ENCODE results near the gene UBE2O. TPM values are rescaled to one million over a fixed set of nuclear protein-coding genes. Genes with fewer than 3 reads are reported as not detected.

The UBE2O gene
- total RNA-seq, 1 experiment from 2014 or later = 52.6 TPM

GRCh38 chr17:76479515-76480060 lies 26.6 kb upstream of the UBE2O start:
- no peak overlapping the region for H2BK12ac ChIP-seq (ENCODE audit: insufficient read length, low read depth, low read length)
- H3K27me3 Mint-ChIP-seq (ENCODE audit: low read depth) = peaks cover 2% of the 10 kb centered on the region; the same call in 1 of the 2 replicates

More at GRCh38 chr17:76479515-76480060, 26.6 kb upstream of the UBE2O start:
- H3K4me1 Mint-ChIP-seq = peaks cover 0 to 4% of the 10 kb centered on the region in 2 experiments; a peak in 1 of 4 replicates
- Histone ChIP-seq H4K5ac (ENCODE audit: insufficient read length, low read depth, low read length) (no peak overlapping the region), H3K23me2 (ENCODE audit: insufficient read length, low read depth, low read length, poor library complexity, severe bottlenecking) (no peaks in the 10 kb centered on the region), H3K9ac (ENCODE audit: extremely low read depth, insufficient read length, low read length) (no peak overlapping the region), H3K4me1 (ENCODE audit: insufficient read depth, low read length) (no peaks in the 10 kb centered on the region), H4K91ac (ENCODE audit: insufficient read length, low read depth, low read length) (no peak overlapping the region), H3K14ac (ENCODE audit: insufficient read depth, low read length) (no peak overlapping the region), H3K79me1 (ENCODE audit: insufficient read depth, low read depth, low read length, poor library complexity, severe bottlenecking) (no peaks in the 10 kb centered on the region), H2BK15ac (ENCODE audit: low read depth, low read length) (no peak overlapping the region), H3K9me3 (ENCODE audit: control insufficient read depth, low read depth, low read length) (no peaks in the 10 kb centered on the region), H2AK5ac (ENCODE audit: insufficient read length, low read length) (no peak overlapping the region), H3K23ac (ENCODE audit: insufficient read length, low read depth, low read length) (no peak overlapping the region), H2AFZ (ENCODE audit: low read length) (no peak overlapping the region), H3T11ph (ENCODE audit: low read length) (no peak overlapping the region), H3K4ac (ENCODE audit: low read depth, low read length) (no peak overlapping the region), H3K27ac (ENCODE audit: insufficient read length, low read depth, low read length) (no peak overlapping the region), H2BK5ac (ENCODE audit: insufficient read length, low read length) (no peak overlapping the region), H3K18ac (ENCODE audit: insufficient read length, low read depth, low read length) (no peak overlapping the region), H2BK120ac (ENCODE audit: low read depth, low read length, poor library complexity, severe bottlenecking) (no peak overlapping the region), H4K20me1 (ENCODE audit: control insufficient read depth, insufficient read depth, insufficient read length) (no peaks in the 10 kb centered on the region), H3K79me2 (ENCODE audit: insufficient read depth, low read length) (no peaks in the 10 kb centered on the region), H3K4me2 (ENCODE audit: insufficient read depth, insufficient read length, low read length) (no peak overlapping the region), H2BK20ac (ENCODE audit: low read depth, low read length, poor library complexity, severe bottlenecking) (no peak overlapping the region), H3K56ac (ENCODE audit: insufficient read length, low read depth, low read length) (no peak overlapping the region), H3K27me3 (ENCODE audit: insufficient read depth, low read length) (no peaks in the 10 kb centered on the region), H4K8ac (replicated peaks; ENCODE audit: insufficient read length, low read depth, low read length) (no peak overlapping the region)
- no peak for DNase-seq
- no peaks in the 10 kb centered on the region; a peak in 1 of 5 replicates for H3K9me3 Mint-ChIP-seq
- no peak overlapping the region for H3K4me3 Mint-ChIP-seq
- no CpG with 5 or more reads among the region's 14 CpGs for WGBS (ENCODE audit: extremely low coverage, insufficient read length, low lambda C conversion rate)
- no peak for TF ChIP-seq CTCF (conservative IDR thresholded peaks at IDR 0.05)
- no peak overlapping the region; a peak in 1 of 7 replicates for H3K27ac Mint-ChIP-seq
- peaks cover 1 to 9% (median 8%) of the 10 kb centered on the region in 3 experiments; a peak in 5 of 7 replicates for H3K36me3 Mint-ChIP-seq (ENCODE audit: insufficient read depth in 1 of 3, low read depth in 3 of 3)
